ENCODE measurements around the gene CFAP61. TPM values are rescaled to one million over a fixed set of nuclear protein-coding genes. Genes with fewer than 3 reads are reported as not detected.

CFAP61 gene
- total and polyA plus RNA-seq, 9 of the 15 experiments (the other 6 are each of a cell fraction or from before 2014, with no cell fraction given), result 0.11 TPM; not detected in 8

- Histone ChIP-seq H3K27me3 (ENCODE audit: control insufficient read depth in 2 of 2, insufficient read depth in 2 of 2, low read length in 2 of 2) (no peaks in the 10 kb centered on the region), H3K4me1 (replicated peaks in 1 of 2; ENCODE audit: control insufficient read depth in 2 of 2, insufficient read depth in 2 of 2, low read length in 2 of 2) (no peaks in the 10 kb centered on the region), H3K36me3 (ENCODE audit: control insufficient read depth, insufficient read depth, low read length) (no peaks in the 10 kb centered on the region), H3K9me3 (replicated peaks; ENCODE audit: control insufficient read depth, insufficient read depth, low read depth, low read length) (no peaks in the 10 kb centered on the region), H3K9me1 (ENCODE audit: control insufficient read depth, insufficient read depth, low read length) (no peaks in the 10 kb centered on the region), H3K4me2 (ENCODE audit: insufficient read depth, low read length) (no peak overlapping the region), H3K9ac (ENCODE audit: insufficient read depth in 1 of 2, low read depth in 2 of 2, low read length in 2 of 2) (no peak overlapping the region), H2AFZ (ENCODE audit: low read depth, low read length) (no peak overlapping the region), H3K79me2 (ENCODE audit: control insufficient read depth, insufficient read depth, low read length) (no peaks in the 10 kb centered on the region), H4K20me1 (replicated peaks; ENCODE audit: control insufficient read depth, insufficient read depth, low read length) (no peaks in the 10 kb centered on the region), H3K27ac (ENCODE audit: extremely low read depth, low read depth, low read length) (no peak overlapping the region), H3K4me3 (no peak overlapping the region)
- BruUV-seq (replicated peaks), result no TSS peak
- ChIA-PET POLR2A (no interaction called here), CTCF (ENCODE audit: low intra/inter-chr PET ratio) (no interaction called here)
- FAIRE-seq, result no peak
- 0% methylated on average over 2 of the region's 2 CpGs for WGBS (ENCODE audit: insufficient coverage, low coverage, missing lambda C conversion rate)
- DNase-seq (ENCODE audit: extremely low read depth in 1 of 4, low spot score in 3 of 4), result no peak
- no peak for ATAC-seq
- in situ Hi-C loops (cut with MboI) (no loop called here), intact Hi-C loops (cut with micrococcal nuclease) (no loop called here)
- no peak for TF ChIP-seq SUPT5H (IDR thresholded peaks at IDR 0.05)
- TF ChIP-seq DEAF1 (CRISPR knock-in tag; IDR thresholded peaks at IDR 0.05), result no peak
- no peak for TF ChIP-seq KLF10 (CRISPR knock-in tag; IDR thresholded peaks at IDR 0.05)
- TF ChIP-seq CTCF (IDR thresholded peaks at IDR 0.05 in 2 of 3, conservative IDR thresholded peaks at IDR 0.05 in 1 of 3; ENCODE audit: insufficient read depth in 2 of 3, low read depth in 1 of 3, low read length in 3 of 3), result no peak
- TF ChIP-seq ZBTB33 (CRISPR knock-in tag; IDR thresholded peaks at IDR 0.05), result no peak
- no peak for TF ChIP-seq WHSC1 (IDR thresholded peaks at IDR 0.05; ENCODE audit: low read length)
- no peak for TF ChIP-seq PML (IDR thresholded peaks at IDR 0.05; ENCODE audit: low read length)
- TF ChIP-seq CLOCK (CRISPR knock-in tag; IDR thresholded peaks at IDR 0.05; ENCODE audit: borderline replicate concordance), result no peak
- no peak for TF ChIP-seq KDM1A (IDR thresholded peaks at IDR 0.05)
- no peak for TF ChIP-seq POU5F1 (IDR thresholded peaks at IDR 0.05; ENCODE audit: borderline replicate concordance, low read depth, low read length, partially characterized antibody)
- no peak for TF ChIP-seq ZNF764 (CRISPR knock-in tag; IDR thresholded peaks at IDR 0.05; ENCODE audit: low read depth)
- TF ChIP-seq ZNF121 (CRISPR knock-in tag; conservative IDR thresholded peaks at IDR 0.05), result no peak
- no peak for TF ChIP-seq TAF15 (IDR thresholded peaks at IDR 0.05; ENCODE audit: low read depth, low read length)
- TF ChIP-seq ELF2 (CRISPR knock-in tag; IDR thresholded peaks at IDR 0.05), result no peak
- no peak for TF ChIP-seq KLF1 (tag; IDR thresholded peaks at IDR 0.05)
- TF ChIP-seq NR2C1 (IDR thresholded peaks at IDR 0.05), result no peak
- TF ChIP-seq NR2C1 (tag; IDR thresholded peaks at IDR 0.05), result no peak
- TF ChIP-seq IFI16 (CRISPR knock-in tag; IDR thresholded peaks at IDR 0.05), result no peak
These were observed 90.8 kb downstream of the CFAP61 start for GRCh38 chr20:20143165-20143564.
